Fibroblast of lung (primary cell): ENCODE data around the gene PLA2G2F. TPM values are rescaled to one million over a fixed set of nuclear protein-coding genes. Genes with fewer than 3 reads are reported as not detected.

Experiments used
- DNase-seq, 2 donors: peaks; one replicate each; pipeline versions ENCODE4 v3.0.0 to v3.0.0-alpha.2; 2010; ENCODE audit warnings: low read depth in 2 of 2
- H2AFZ ChIP-seq: 2 replicates; pipeline ENCODE4 v1.5.1; 2012; ENCODE audit warnings: low read length, control low read depth, inconsistent platforms
- H3K27ac ChIP-seq: 2 replicates; pipeline ENCODE4 v1.5.1; 2011; ENCODE audit warnings: low read length, control low read depth; ENCODE audit not compliant: insufficient read depth
- H3K27me3 ChIP-seq: 2 replicates; pipeline ENCODE4 v1.5.1; 2011; ENCODE audit warnings: mild to moderate bottlenecking, low read length; ENCODE audit not compliant: control insufficient read depth, insufficient read depth
- H3K36me3 ChIP-seq: 2 replicates; pipeline ENCODE4 v1.5.1; 2011; ENCODE audit warnings: low read length; ENCODE audit not compliant: control insufficient read depth, insufficient read depth
- H3K4me1 ChIP-seq: 2 replicates; pipeline ENCODE4 v1.5.1; 2011; ENCODE audit warnings: low read length; ENCODE audit not compliant: control insufficient read depth, insufficient read depth; ENCODE audit errors: extremely low read depth
- H3K4me2 ChIP-seq: 2 replicates; pipeline ENCODE4 v1.5.1; 2011; ENCODE audit warnings: low read length, control low read depth; ENCODE audit not compliant: insufficient read depth; ENCODE audit errors: extremely low read depth
- H3K4me3 ChIP-seq, 4 experiments: fragments of 200-600 bp in 1 of 4; sonication (generic) in 1 of 4; replicated peaks in 1 of 4; 2 replicates each; pipeline ENCODE4 v1.5.1; 2011 to 2016; ENCODE audit warnings: low read length in 4 of 4, low read depth in 3 of 4, mild to moderate bottlenecking in 3 of 4, control low read depth in 2 of 4, inconsistent platforms in 1 of 4, mixed read lengths in 1 of 4; ENCODE audit not compliant: insufficient read depth in 1 of 4; ENCODE audit errors: control extremely low read depth in 1 of 4
- H3K79me2 ChIP-seq: 2 replicates; pipeline ENCODE4 v1.5.1; 2012; ENCODE audit warnings: mild to moderate bottlenecking, low read length, inconsistent platforms; ENCODE audit not compliant: control insufficient read depth, insufficient read depth
- H3K9ac ChIP-seq: 2 replicates; pipeline ENCODE4 v1.5.1; 2011; ENCODE audit warnings: mild to moderate bottlenecking, low read length, control low read depth; ENCODE audit not compliant: insufficient read depth
- H3K9me3 ChIP-seq: 2 replicates; pipeline ENCODE4 v1.5.1; 2012; ENCODE audit warnings: low read depth, low read length; ENCODE audit not compliant: control insufficient read depth, insufficient read depth
- H4K20me1 ChIP-seq: 2 replicates; pipeline ENCODE4 v1.5.1; 2011; ENCODE audit warnings: low read length; ENCODE audit not compliant: control insufficient read depth, insufficient read depth; ENCODE audit errors: extremely low read depth
- CTCF ChIP-seq, 2 donors: IDR thresholded peaks in 1 of 2; conservative IDR thresholded peaks in 1 of 2; 1 replicate in 1 of 2; 2 replicates in 1 of 2; pipeline ENCODE4 v1.5.1; 2011 to 2012; ENCODE audit warnings: low read length in 2 of 2, control low read depth in 1 of 2, inconsistent platforms in 1 of 2, low read depth in 1 of 2, mild to moderate bottlenecking in 1 of 2
- EZH2 ChIP-seq: IDR thresholded peaks from 2 replicates; pipeline ENCODE4 v1.5.1; 2012; ENCODE audit warnings: low read length, control low read depth, mild to moderate bottlenecking; ENCODE audit errors: missing control alignments
- polyA plus RNA-seq, 2 donors: library from polyadenylated mRNA; depleted of rRNA in 1 of 2; stranded (reverse) in 1 of 2; unstranded in 1 of 2; fragments of >200 nt; gene quantifications; 2 replicates each; pipeline ENCODE4 v1.2.1, GENCODE V29; 2011 to 2012; ENCODE audit warnings: missing spikeins in 1 of 2
- total RNA-seq: library from RNA; depleted of rRNA; stranded (reverse); fragments of >200 nt; gene quantifications from 2 replicates; pipeline ENCODE4 v1.2.1, GENCODE V29; 2014

Gene PLA2G2F
- total and polyA plus RNA-seq, 2 donors (not counting 1 experiment from before 2014, with no cell fraction given), result not detected

DNA sequence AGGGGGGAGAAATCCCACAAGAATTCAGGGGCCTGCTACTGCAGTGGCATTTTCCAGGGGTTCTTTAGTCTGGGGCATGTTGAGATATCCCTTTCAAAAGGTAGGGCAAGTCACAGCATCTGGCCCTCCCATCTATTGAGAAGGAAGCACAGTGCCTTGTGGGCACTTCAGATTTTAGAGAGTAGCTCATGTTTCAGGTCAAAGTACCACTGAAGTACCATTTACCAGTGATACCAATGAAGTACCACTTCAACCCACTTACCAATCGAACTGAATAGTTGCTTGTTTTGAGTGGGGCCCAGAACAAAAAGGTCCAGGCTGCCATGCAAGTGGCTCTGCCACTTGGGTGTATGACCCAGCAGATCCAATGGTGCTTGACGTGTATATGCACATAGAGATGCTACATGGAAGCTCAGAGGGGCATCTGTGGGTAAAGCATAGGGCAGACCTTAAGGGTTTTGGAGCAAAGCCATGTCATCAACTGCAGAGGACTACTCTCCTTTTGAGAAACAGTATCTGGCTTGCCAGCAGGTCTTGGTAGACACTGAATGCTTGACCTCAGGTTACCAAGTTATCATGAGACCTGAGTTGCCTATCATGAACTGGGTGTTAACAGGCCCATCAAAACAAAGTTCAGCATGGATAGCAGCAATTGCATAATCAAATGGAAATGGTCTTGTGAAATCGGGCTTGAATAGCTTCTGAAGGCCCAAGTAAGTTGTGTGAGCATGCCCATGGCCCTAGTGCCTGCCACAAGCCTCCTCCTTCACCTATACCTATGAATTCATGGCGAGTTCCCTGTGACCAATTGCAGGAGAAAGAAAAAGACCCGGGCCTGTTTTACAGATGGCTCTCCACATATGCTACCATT lies 43.3 kb upstream of the PLA2G2F start:
- Histone ChIP-seq H3K4me2 (no peak overlapping the region), H3K27me3 (peaks cover 2% of the 10 kb centered on the region), H3K79me2 (no peaks in the 10 kb centered on the region), H3K4me1 (no peaks in the 10 kb centered on the region), H3K4me3 (no peak overlapping the region), H2AFZ (no peak overlapping the region), H3K9ac (no peak overlapping the region), H3K27ac (no peak overlapping the region), H3K9me3 (no peaks in the 10 kb centered on the region), H4K20me1 (no peaks in the 10 kb centered on the region), H3K36me3 (no peaks in the 10 kb centered on the region)
- DNase-seq, result no peak
- TF ChIP-seq EZH2, result no peak
- TF ChIP-seq CTCF (conservative IDR thresholded peaks at IDR 0.05 in 1 of 2, IDR thresholded peaks at IDR 0.05 in 1 of 2; ENCODE audit: low read depth in 1 of 2, low read length in 2 of 2), result no peak

- Histone ChIP-seq H3K27me3 (peaks cover 2% of the 10 kb centered on the region), H3K4me1 (no peaks in the 10 kb centered on the region), H3K9ac (no peak overlapping the region), H3K79me2 (no peaks in the 10 kb centered on the region), H3K27ac (no peak overlapping the region), H3K4me2 (no peak overlapping the region), H4K20me1 (no peaks in the 10 kb centered on the region), H3K36me3 (no peaks in the 10 kb centered on the region), H2AFZ (no peak overlapping the region), H3K4me3 (no peak overlapping the region), H3K9me3 (no peaks in the 10 kb centered on the region)
- TF ChIP-seq CTCF (conservative IDR thresholded peaks at IDR 0.05 in 1 of 2, IDR thresholded peaks at IDR 0.05 in 1 of 2; ENCODE audit: low read depth in 1 of 2, low read length in 2 of 2), result no peak
- no peak for TF ChIP-seq EZH2
- DNase-seq, result no peak
These were observed 42.2 kb upstream of the PLA2G2F start for GRCh38 chr1:20096840-20097447.

GRCh38 chr1:20099533-20099932 lies 39.6 kb upstream of the PLA2G2F start:
- peak in 1 of 2 donors; percentile 58 for DNase-seq
- Histone ChIP-seq H3K36me3 (no peaks in the 10 kb centered on the region), H2AFZ (no peak overlapping the region), H3K27me3 (no peaks in the 10 kb centered on the region), H3K79me2 (no peaks in the 10 kb centered on the region), H3K4me2 (no peak overlapping the region), H3K9me3 (no peaks in the 10 kb centered on the region), H3K4me1 (no peaks in the 10 kb centered on the region), H4K20me1 (no peaks in the 10 kb centered on the region), H3K4me3 (no peak overlapping the region), H3K27ac (no peak overlapping the region), H3K9ac (no peak overlapping the region)
- TF ChIP-seq EZH2 (no peak), CTCF (conservative IDR thresholded peaks at IDR 0.05 in 1 of 2, IDR thresholded peaks at IDR 0.05 in 1 of 2; ENCODE audit: low read depth in 1 of 2, low read length in 2 of 2) (no peak)
